Vagina (tissue), 2 donors: ENCODE measurements around the gene JPH3.

Experiments
- CTCF ChIP-seq, 3 experiments: fragments of 450-650 bp in 2 of 3; fragments of 200-600 bp in 1 of 3; sonication (generic) in 1 of 3; IDR thresholded peaks; one replicate each; pipeline ENCODE4 v1.5.1; 2017 to 2019; ENCODE audit warnings: antibody characterized with exemption in 3 of 3, mild to moderate bottlenecking in 2 of 3, moderate library complexity in 2 of 3
- POLR2A ChIP-seq, 2 donors: fragments of 450-650 bp; IDR thresholded peaks; one replicate each; pipeline ENCODE4 v1.6.1; 2017; ENCODE audit warnings: antibody characterized with exemption in 2 of 2, mild to moderate bottlenecking in 2 of 2, moderate library complexity in 2 of 2
- POLR2AphosphoS5 ChIP-seq, 2 donors: sonication (generic); formaldehyde crosslinking; IDR thresholded peaks; one replicate each; pipeline ENCODE4 v1.9.0; 2017; ENCODE audit warnings: antibody characterized with exemption in 2 of 2, mild to moderate bottlenecking in 2 of 2, low read depth in 1 of 2; ENCODE audit not compliant: insufficient read depth in 1 of 2

DNA sequence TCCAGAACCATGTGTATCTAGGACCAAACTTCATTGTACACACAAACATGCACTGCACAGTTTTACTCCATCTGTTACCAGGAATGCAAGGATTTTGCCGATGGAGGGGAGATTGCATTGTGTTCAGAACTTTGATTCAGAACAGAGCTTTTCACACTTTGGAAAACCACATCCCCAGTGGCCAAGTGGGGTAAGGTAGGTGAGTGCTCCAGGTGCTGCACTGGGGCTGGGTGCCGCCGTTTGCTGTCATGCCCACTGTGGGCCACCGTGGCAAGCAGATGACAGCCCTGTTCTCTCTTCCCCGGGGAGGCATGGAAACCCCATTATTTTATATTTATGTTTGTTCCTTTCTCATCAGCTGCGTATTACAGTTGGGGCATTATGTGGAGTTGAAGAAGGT lies 29.3 kb upstream of the JPH3 start:
- TF ChIP-seq CTCF (IDR thresholded peaks at IDR 0.05) (no peak), POLR2AphosphoS5 (IDR thresholded peaks at IDR 0.05; ENCODE audit: insufficient read depth in 1 of 2, low read depth in 1 of 2) (no peak), POLR2A (IDR thresholded peaks at IDR 0.05) (no peak)
